ENCODE data around the gene R3HDM2. TPM values are rescaled to one million over a fixed set of nuclear protein-coding genes. Genes with fewer than 3 reads are reported as not detected.

Gene R3HDM2
- total RNA-seq, 4 donors from 2014 or later, result 31.0 to 51.9 (median 41.6) TPM

- 72 to 74% methylated on average over 7 of the region's 7 CpGs for WGBS, 2 donors
- Histone ChIP-seq H3K36me3 (peaks cover 0 to 81% (median 21%) of the 10 kb centered on the region in 3 donors), H3K4me3 (no peak overlapping the region), H3K4me1 (no peaks in the 10 kb centered on the region), H3K27me3 (no peaks in the 10 kb centered on the region), H3K9me3 (no peaks in the 10 kb centered on the region), H3K27ac (no peak overlapping the region)
- no peak for DNase-seq (ENCODE audit: low spot score in 2 of 2)
- TF ChIP-seq, protein P1, sequence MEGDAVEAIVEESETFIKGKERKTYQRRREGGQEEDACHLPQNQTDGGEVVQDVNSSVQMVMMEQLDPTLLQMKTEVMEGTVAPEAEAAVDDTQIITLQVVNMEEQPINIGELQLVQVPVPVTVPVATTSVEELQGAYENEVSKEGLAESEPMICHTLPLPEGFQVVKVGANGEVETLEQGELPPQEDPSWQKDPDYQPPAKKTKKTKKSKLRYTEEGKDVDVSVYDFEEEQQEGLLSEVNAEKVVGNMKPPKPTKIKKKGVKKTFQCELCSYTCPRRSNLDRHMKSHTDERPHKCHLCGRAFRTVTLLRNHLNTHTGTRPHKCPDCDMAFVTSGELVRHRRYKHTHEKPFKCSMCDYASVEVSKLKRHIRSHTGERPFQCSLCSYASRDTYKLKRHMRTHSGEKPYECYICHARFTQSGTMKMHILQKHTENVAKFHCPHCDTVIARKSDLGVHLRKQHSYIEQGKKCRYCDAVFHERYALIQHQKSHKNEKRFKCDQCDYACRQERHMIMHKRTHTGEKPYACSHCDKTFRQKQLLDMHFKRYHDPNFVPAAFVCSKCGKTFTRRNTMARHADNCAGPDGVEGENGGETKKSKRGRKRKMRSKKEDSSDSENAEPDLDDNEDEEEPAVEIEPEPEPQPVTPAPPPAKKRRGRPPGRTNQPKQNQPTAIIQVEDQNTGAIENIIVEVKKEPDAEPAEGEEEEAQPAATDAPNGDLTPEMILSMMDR (IDR thresholded peaks at IDR 0.05), result no peak
- TF ChIP-seq POLR2A (IDR thresholded peaks at IDR 0.05) (no peak), EP300 (IDR thresholded peaks at IDR 0.05) (no peak)
Observed at GRCh38 chr12:57272337-57273151, 158.3 kb downstream of the R3HDM2 start.

DNA sequence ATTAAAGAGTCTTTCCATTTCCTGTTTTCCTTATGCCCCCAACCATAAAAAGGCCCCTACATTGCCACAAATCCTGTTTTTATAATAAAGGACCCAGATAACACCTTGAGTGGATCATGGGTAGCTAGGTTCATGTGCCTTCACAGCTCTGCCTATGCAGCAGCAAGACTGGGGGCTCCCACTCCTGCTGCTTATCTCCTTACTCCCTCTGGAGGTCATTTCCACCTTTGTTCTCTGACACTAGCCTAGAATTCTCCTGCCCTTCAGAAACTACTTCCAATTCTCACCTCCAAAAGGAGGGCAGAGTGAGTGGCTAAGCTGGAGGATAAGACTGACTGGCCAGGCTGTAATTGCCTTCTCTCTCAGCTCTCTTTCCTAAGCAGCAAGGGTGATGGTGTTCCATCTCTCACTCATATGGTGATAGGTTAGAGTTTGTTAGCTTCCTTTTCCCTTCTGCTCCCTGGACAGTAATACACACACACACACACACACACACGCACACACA lies 159.8 kb downstream of the R3HDM2 start:
- H3K27me3 ChIP-seq, result no peaks in the 10 kb centered on the region
- TF ChIP-seq EP300 (IDR thresholded peaks at IDR 0.05) (no peak), POLR2A (IDR thresholded peaks at IDR 0.05) (no peak)
- TF ChIP-seq, protein P1 (IDR thresholded peaks at IDR 0.05), result no peak
- no peaks in the 10 kb centered on the region for H3K9me3 ChIP-seq
- DNase-seq (ENCODE audit: low spot score in 2 of 2), result no peak
- H3K36me3 ChIP-seq, result peaks cover 0 to 81% (median 26%) of the 10 kb centered on the region in 3 donors
- WGBS, 2 donors, result 83 to 85% methylated on average over 1 of the region's 1 CpG
- no peaks in the 10 kb centered on the region for H3K4me1 ChIP-seq
- H3K27ac ChIP-seq, result no peak overlapping the region
- H3K4me3 ChIP-seq, result no peak overlapping the region

DNA sequence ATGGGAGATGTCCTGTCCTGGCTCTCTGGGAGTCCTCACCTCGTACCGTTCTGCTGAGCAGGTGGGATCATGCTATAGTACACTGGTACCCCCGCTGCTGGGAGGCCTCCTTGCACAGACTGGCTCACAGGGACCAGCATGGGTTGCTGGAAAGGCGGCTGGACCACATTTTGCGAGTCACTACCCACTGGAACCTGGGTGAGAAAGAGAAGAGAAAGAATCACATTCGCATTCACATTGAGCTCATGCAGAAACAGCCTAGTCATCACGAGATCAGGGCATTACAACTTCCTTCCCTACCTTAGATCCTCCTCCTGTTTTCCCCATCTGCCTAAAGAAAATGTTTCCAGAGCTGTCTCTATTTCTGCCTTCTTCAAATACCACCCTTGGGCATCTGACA lies 162.6 kb downstream of the R3HDM2 start:
- WGBS, 2 donors, result 82 to 85% methylated on average over 7 of the region's 7 CpGs
- no peak for DNase-seq (ENCODE audit: low spot score in 2 of 2)
- H3K9me3 ChIP-seq, result no peaks in the 10 kb centered on the region
- peaks cover 0 to 87% (median 32%) of the 10 kb centered on the region in 3 donors for H3K36me3 ChIP-seq
- peaks cover 0 to 6% (median 0%) of the 10 kb centered on the region in 4 donors for H3K4me1 ChIP-seq
- H3K27me3 ChIP-seq, result no peaks in the 10 kb centered on the region
- no peak overlapping the region for H3K27ac ChIP-seq
- TF ChIP-seq, protein P1 (IDR thresholded peaks at IDR 0.05), result no peak
- TF ChIP-seq POLR2A (IDR thresholded peaks at IDR 0.05) (no peak), EP300 (IDR thresholded peaks at IDR 0.05) (no peak)
- no peak overlapping the region for H3K4me3 ChIP-seq

DNA sequence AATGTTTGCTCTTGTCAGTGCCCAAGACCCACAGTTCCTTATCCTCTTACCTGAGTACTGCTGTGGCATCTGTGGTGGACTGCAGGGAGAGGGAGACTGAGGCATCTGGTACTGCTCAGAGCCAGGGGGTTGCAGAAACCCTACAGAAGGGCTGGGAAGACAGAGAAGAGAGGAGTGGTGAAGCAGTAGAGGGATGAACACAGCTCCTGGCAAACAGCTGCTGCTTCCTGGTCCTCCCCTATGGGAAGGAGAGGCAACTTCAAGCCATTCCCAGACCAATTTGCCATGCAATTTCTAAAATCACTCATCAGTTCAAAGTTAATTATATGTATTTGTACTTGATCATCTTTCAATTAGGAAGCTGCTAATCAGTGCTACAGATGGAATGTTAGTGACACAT lies 164.2 kb downstream of the R3HDM2 start:
- H3K4me3 ChIP-seq, result no peak overlapping the region
- TF ChIP-seq, protein P1 (IDR thresholded peaks at IDR 0.05), result no peak
- no peak for TF ChIP-seq EP300 (IDR thresholded peaks at IDR 0.05)
- no peak for TF ChIP-seq POLR2A (IDR thresholded peaks at IDR 0.05)
- no peak for DNase-seq (ENCODE audit: low spot score in 2 of 2)
- no peak overlapping the region for H3K27ac ChIP-seq
- peaks cover 0 to 87% (median 23%) of the 10 kb centered on the region in 3 donors for H3K36me3 ChIP-seq
- H3K9me3 ChIP-seq, result no peaks in the 10 kb centered on the region
- peaks cover 0 to 6% (median 0%) of the 10 kb centered on the region in 4 donors for H3K4me1 ChIP-seq
- no peaks in the 10 kb centered on the region for H3K27me3 ChIP-seq

DNA sequence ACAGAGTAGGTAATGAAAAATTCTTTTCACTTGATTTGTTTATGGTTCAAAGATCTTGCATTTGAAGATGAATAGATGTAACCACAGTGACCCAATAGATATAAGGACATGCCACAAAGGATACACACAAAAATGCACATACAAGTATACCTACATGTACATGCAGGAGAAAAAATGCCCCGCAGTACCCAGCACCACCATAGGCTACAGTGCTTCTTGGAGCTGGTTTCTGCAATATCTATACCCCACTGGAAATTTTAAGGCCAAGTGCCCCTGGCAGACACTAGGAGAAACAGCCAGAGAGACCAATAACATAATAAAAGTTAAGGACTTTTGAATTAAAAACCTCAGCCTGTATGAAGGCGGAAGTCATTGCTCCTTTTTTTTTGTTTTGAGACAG lies 167.7 kb downstream of the R3HDM2 start:
- H3K4me3 ChIP-seq, result no peak overlapping the region
- peaks cover 0 to 6% (median 0%) of the 10 kb centered on the region in 4 donors for H3K4me1 ChIP-seq
- DNase-seq (ENCODE audit: low spot score in 2 of 2), result no peak
- 90 to 94% methylated on average over 2 of the region's 2 CpGs for WGBS, 2 donors
- no peak for TF ChIP-seq EP300 (IDR thresholded peaks at IDR 0.05)
- TF ChIP-seq, protein P1 (IDR thresholded peaks at IDR 0.05), result no peak
- TF ChIP-seq POLR2A (IDR thresholded peaks at IDR 0.05), result no peak
- H3K27ac ChIP-seq, result no peak overlapping the region
- no peaks in the 10 kb centered on the region for H3K9me3 ChIP-seq
- no peaks in the 10 kb centered on the region for H3K27me3 ChIP-seq
- H3K36me3 ChIP-seq, result peaks cover 0 to 86% (median 10%) of the 10 kb centered on the region in 3 donors
